Upper lobe of left lung (tissue), 6 donors: ENCODE results near the gene TCF12. TPM values are rescaled to one million over a fixed set of nuclear protein-coding genes. Genes with fewer than 3 reads are reported as not detected.
"Not testable (repeated sequence)": the region's sequence is repeated elsewhere in the genome, so short reads cannot be mapped to it uniquely, and the experiment has no call there.

Experiments
- ATAC-seq, 2 donors: fragments of 200-7000 bp; cut with Tn5 transposase; one replicate each; pipeline ENCODE4 v1.9.1; 2022; ENCODE audit warnings: mild to moderate bottlenecking in 2 of 2, moderate library complexity in 2 of 2; ENCODE audit not compliant: low FRiP score in 2 of 2
- DNase-seq, 2 donors: peaks; one replicate each; pipeline ENCODE4 v3.0.0-alpha.2; 2019 to 2020
- H3K27ac ChIP-seq, 4 donors: fragments of 200-600 bp; sonication (generic); one replicate each; pipeline ENCODE4 v1.5.1; 2016 to 2019
- H3K27me3 ChIP-seq, 4 donors: fragments of 200-600 bp; sonication (generic); one replicate each; pipeline ENCODE4 v1.5.1; 2017 to 2019
- H3K36me3 ChIP-seq, 4 donors: fragments of 200-600 bp; sonication (generic); one replicate each; pipeline ENCODE4 v1.5.1; 2016 to 2019
- H3K4me1 ChIP-seq, 4 donors: fragments of 200-600 bp; sonication (generic); one replicate each; pipeline ENCODE4 v1.5.1; 2018 to 2019
- H3K4me3 ChIP-seq, 4 donors: fragments of 200-600 bp; sonication (generic); one replicate each; pipeline ENCODE4 v1.5.1; 2017 to 2019; ENCODE audit warnings: mild to moderate bottlenecking in 2 of 4, moderate library complexity in 1 of 4
- H3K9me3 ChIP-seq, 4 donors: fragments of 200-600 bp; sonication (generic); one replicate each; pipeline ENCODE4 v1.5.1; 2018 to 2019
- CTCF ChIP-seq, 6 experiments: fragments of 450-650 bp in 4 of 6; fragments of 200-600 bp in 2 of 6; sonication (generic) in 2 of 6; IDR thresholded peaks; one replicate each; pipeline ENCODE4 v1.5.1; 2016 to 2019; ENCODE audit warnings: antibody characterized with exemption in 6 of 6
- EP300 ChIP-seq, 4 donors: sonication (generic); formaldehyde crosslinking; IDR thresholded peaks; one replicate each; pipeline ENCODE4 v1.5.1; 2017; ENCODE audit warnings: antibody characterized with exemption in 4 of 4, control low read depth in 2 of 4
- POLR2A ChIP-seq, 4 donors: fragments of 450-650 bp; IDR thresholded peaks; one replicate each; pipeline ENCODE4 v1.5.1; 2016 to 2017; ENCODE audit warnings: antibody characterized with exemption in 4 of 4, mild to moderate bottlenecking in 2 of 4
- POLR2AphosphoS5 ChIP-seq, 2 donors: sonication (generic); formaldehyde crosslinking; IDR thresholded peaks; one replicate each; pipeline ENCODE4 v1.5.1; 2017; ENCODE audit warnings: antibody characterized with exemption in 2 of 2
- WGBS, 2 donors: methylation state at CpG; one replicate each; pipeline ENCODE4 v1.1.5; 2017 to 2018; 5-methylcytosine and 5-hydroxymethylcytosine counted together
- total RNA-seq, 6 donors: library from RNA; depleted of rRNA in 4 of 6; stranded (reverse); fragments of >200 nt in 4 of 6; gene quantifications; one replicate each; pipeline versions ENCODE4 v1.1.0 to v1.2.1, GENCODE V29; 2016 to 2021
- donor health status: DM: no; HTN: no; CAD: no; lungs with moderate emphysema.
- donor health status: DM: no; HTN: yes; CAD: no; lungs with severe emphysema.

Gene TCF12
- total RNA-seq, 6 donors from 2014 or later: 74.5 to 257 (median 103) TPM

DNA sequence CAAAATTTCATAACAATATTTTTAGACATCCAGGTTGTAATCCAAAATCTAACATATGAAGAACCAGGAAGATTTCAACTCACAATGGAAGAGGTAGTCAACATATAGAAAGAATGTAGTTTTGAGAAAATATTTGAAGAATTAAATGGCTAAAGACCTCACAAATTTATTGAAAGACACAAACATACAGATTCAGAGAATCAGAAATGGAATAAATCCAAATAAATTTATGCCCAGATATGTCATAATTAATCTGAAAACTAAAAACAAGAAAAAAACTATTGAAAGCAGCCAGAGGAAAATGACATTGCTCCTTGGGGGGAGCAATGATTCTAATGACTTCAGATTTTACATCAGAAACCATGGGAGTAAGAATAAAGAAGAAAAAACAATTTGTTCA, 75.8 kb downstream of the TCF12 start:
- Histone ChIP-seq H3K27me3 (no peaks in the 10 kb centered on the region), H3K27ac (no peak overlapping the region), H3K4me1 (peaks cover 5 to 6% (median 6%) of the 10 kb centered on the region in 4 donors), H3K36me3 (no peaks in the 10 kb centered on the region), H3K9me3 (no peaks in the 10 kb centered on the region), H3K4me3 (no peak overlapping the region)
- TF ChIP-seq POLR2AphosphoS5 (IDR thresholded peaks at IDR 0.05) (no peak), CTCF (IDR thresholded peaks at IDR 0.05) (no peak), EP300 (IDR thresholded peaks at IDR 0.05) (no peak), POLR2A (IDR thresholded peaks at IDR 0.05) (no peak)
- DNase-seq (no peak), ATAC-seq (no peak)

DNA sequence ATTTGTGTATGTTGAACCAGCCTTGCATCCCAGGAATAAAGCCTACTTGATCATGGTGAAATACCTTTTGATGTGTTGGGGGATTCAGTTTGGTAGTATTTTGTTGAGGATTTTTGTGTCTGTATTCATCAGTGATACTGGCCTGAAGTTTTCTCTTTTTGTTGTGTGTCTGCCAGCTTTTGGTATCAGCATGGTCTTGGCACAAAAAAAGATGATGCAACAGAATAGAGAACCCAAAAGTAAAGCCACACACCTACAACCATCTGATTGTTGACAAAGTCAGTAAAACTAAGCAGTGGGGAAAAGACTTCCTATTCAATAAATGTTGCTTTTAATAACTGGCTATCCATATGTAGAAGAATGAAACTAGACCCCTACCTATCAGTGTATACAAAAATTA, 77.6 kb downstream of the TCF12 start:
- Histone ChIP-seq H3K27me3 (no peaks in the 10 kb centered on the region), H3K4me3 (no peak overlapping the region), H3K36me3 (no peaks in the 10 kb centered on the region), H3K9me3 (no peaks in the 10 kb centered on the region), H3K27ac (no peak overlapping the region), H3K4me1 (no peaks in the 10 kb centered on the region)
- TF ChIP-seq EP300 (IDR thresholded peaks at IDR 0.05) (no peak), CTCF (IDR thresholded peaks at IDR 0.05) (no peak), POLR2A (IDR thresholded peaks at IDR 0.05) (no peak), POLR2AphosphoS5 (IDR thresholded peaks at IDR 0.05) (no peak)
- DNase-seq: no peak
- no peak for ATAC-seq

DNA sequence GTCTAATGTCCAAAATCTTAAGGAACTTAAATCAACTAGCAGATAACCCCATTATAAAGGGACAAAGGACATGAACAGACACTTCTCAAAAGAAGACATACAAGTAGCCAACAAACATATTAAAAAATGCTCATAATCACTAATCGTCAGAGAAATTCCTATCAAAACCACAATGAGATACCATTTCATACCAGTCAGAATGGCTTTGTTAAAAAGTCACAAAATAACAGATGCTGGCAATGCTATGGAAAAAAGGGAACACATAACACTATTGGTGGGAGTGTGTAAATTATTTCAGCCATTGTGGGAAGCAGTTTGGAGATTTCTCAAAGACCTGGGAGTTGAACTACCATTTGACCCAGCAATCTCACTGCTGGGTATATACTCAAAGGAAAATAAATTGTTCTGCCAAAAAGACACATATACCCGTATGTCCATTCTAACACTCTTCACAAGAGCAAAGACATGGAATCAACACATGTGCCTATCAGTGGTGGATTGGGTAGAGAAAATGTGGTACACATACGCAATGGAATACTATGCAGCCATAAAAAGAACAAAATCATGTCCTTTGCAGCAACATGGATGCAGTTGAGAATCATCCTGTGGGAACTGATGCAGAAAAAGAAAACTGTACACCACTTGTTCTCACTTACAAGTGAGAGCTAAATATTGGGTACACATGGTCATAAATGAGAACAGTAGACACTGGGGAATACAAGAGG, 78.5 kb downstream of the TCF12 start:
- no peak overlapping the region for H3K4me3 ChIP-seq
- no peak for TF ChIP-seq CTCF (IDR thresholded peaks at IDR 0.05)
- TF ChIP-seq POLR2A (IDR thresholded peaks at IDR 0.05): no peak
- TF ChIP-seq POLR2AphosphoS5 (IDR thresholded peaks at IDR 0.05): no peak
- TF ChIP-seq EP300 (IDR thresholded peaks at IDR 0.05): no peak
- H3K36me3 ChIP-seq: no peaks in the 10 kb centered on the region
- 84 to 97% methylated on average over 3 of the region's 3 CpGs for WGBS, 2 donors
- no peak overlapping the region for H3K27ac ChIP-seq
- ATAC-seq: no peak
- no peak for DNase-seq
- no peaks in the 10 kb centered on the region for H3K9me3 ChIP-seq
- no peaks in the 10 kb centered on the region for H3K27me3 ChIP-seq
- H3K4me1 ChIP-seq: no peaks in the 10 kb centered on the region

GRCh38 chr15:57003418-57003817, 85.0 kb downstream of the TCF12 start:
- H3K36me3 ChIP-seq: no peaks in the 10 kb centered on the region
- TF ChIP-seq POLR2A (IDR thresholded peaks at IDR 0.05) (no peak), CTCF (IDR thresholded peaks at IDR 0.05) (no peak), POLR2AphosphoS5 (IDR thresholded peaks at IDR 0.05) (no peak), EP300 (IDR thresholded peaks at IDR 0.05) (no peak)

GRCh38 chr15:57005244-57005643, 86.8 kb downstream of the TCF12 start:
- Histone ChIP-seq H3K27ac (no peak overlapping the region), H3K4me3 (no peak overlapping the region), H3K36me3 (no peaks in the 10 kb centered on the region), H3K4me1 (peaks cover 0 to 7% (median 0%) of the 10 kb centered on the region in 4 donors), H3K27me3 (no peaks in the 10 kb centered on the region), H3K9me3 (no peaks in the 10 kb centered on the region)
- no peak for DNase-seq
- TF ChIP-seq POLR2AphosphoS5 (IDR thresholded peaks at IDR 0.05) (no peak), CTCF (IDR thresholded peaks at IDR 0.05) (no peak), EP300 (IDR thresholded peaks at IDR 0.05) (no peak), POLR2A (IDR thresholded peaks at IDR 0.05) (no peak)
- WGBS, 2 donors: 65 to 80% methylated on average over 1 of the region's 1 CpG
- ATAC-seq: no peak

More at GRCh38 chr15:57003418-57003817, 85.0 kb downstream of the TCF12 start:
- Histone ChIP-seq H3K9me3 (no peaks in the 10 kb centered on the region), H3K27ac (no peak overlapping the region), H3K4me3 (no peak overlapping the region), H3K27me3 (no peaks in the 10 kb centered on the region), H3K4me1 (peaks cover 0 to 7% (median 0%) of the 10 kb centered on the region in 4 donors)
- no peak for ATAC-seq
- 63 to 66% methylated on average over 4 of the region's 4 CpGs for WGBS, 2 donors
- no peak for DNase-seq

DNA sequence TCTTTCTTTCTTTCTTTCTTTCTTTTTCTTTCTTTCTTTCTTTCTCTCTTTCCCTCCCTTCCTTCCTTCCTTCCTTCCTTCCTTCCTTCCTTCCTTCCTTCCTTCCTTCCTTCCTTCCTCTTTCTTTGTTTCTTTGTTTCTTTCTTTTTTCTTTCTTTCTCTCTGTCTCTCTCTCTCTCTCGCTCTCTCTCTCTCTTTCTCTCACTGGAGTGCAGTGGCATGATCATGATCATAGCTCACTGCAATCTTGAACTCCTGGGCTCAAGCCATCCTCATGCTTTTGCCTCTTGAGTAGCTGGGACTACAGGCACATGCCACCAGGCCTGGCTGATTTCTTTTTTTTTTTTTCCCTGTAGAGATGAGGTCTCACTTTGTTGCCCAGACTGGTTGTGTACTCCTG, 89.4 kb downstream of the TCF12 start:
- DNase-seq, H3K27me3 ChIP-seq, H3K4me3 ChIP-seq, H3K36me3 ChIP-seq, ATAC-seq, H3K27ac ChIP-seq, H3K9me3 ChIP-seq, H3K4me1 ChIP-seq: not testable (repeated sequence)
- WGBS, 2 donors: 93 to 100% methylated on average over 1 of the region's 1 CpG
